Left lobe of liver (tissue), 2 donors: ENCODE measurements around the gene HMGN4. TPM values are rescaled to one million over a fixed set of nuclear protein-coding genes. Genes with fewer than 3 reads are reported as not detected.

Experiments used
- ATAC-seq: fragments of 200-7000 bp; cut with Tn5 transposase; one replicate; pipeline ENCODE4 v1.9.1; 2020; ENCODE audit warnings: mild to moderate bottlenecking, moderate library complexity
- DNase-seq: peaks from one replicate; pipeline ENCODE4 v3.0.0-alpha.2; 2020; ENCODE audit warnings: low spot score
- total RNA-seq: library from RNA; stranded (reverse); gene quantifications from one replicate; pipeline ENCODE4 v1.2.1, GENCODE V29; 2021
- donor health status: DM: no; HTN: no; CAD: no; lungs with moderate emphysema.
- donor health status: DM: no; HTN: yes; CAD: no.

The HMGN4 gene
- total RNA-seq, 1 donor from 2014 or later = 4.7 TPM

GRCh38 chr6:26575494-26575939 is 37.4 kb downstream of the HMGN4 start:
- DNase-seq (no peak), ATAC-seq (no peak)

GRCh38 chr6:26576407-26576843 is 38.3 kb downstream of the HMGN4 start:
- no peak for DNase-seq

GRCh38 chr6:26576929-26577719 is 39.0 kb downstream of the HMGN4 start:
- no peak for ATAC-seq
- no peak for DNase-seq

More at GRCh38 chr6:26576407-26576843, 38.3 kb downstream of the HMGN4 start:
- no peak for ATAC-seq

- ATAC-seq = no peak
- no peak for DNase-seq
These were observed 39.5 kb downstream of the HMGN4 start for GRCh38 chr6:26577720-26578072.

- DNase-seq = no peak
- ATAC-seq = no peak
These were observed 40.1 kb downstream of the HMGN4 start for GRCh38 chr6:26578279-26578678.

- DNase-seq = no peak
- no peak for ATAC-seq
These were observed 40.6 kb downstream of the HMGN4 start for GRCh38 chr6:26578741-26579140.

GRCh38 chr6:26581164-26581915 is 43.2 kb downstream of the HMGN4 start:
- DNase-seq (no peak), ATAC-seq (no peak)

- no peak for ATAC-seq
- no peak for DNase-seq
These were observed 50.8 kb downstream of the HMGN4 start for GRCh38 chr6:26588965-26589364.

GRCh38 chr6:26592649-26593048 is 54.5 kb downstream of the HMGN4 start:
- no peak for ATAC-seq

GRCh38 chr6:26593278-26594130 is 55.3 kb downstream of the HMGN4 start:
- DNase-seq = no peak
- ATAC-seq = no peak

More at GRCh38 chr6:26592649-26593048, 54.5 kb downstream of the HMGN4 start:
- no peak for DNase-seq

- ATAC-seq (no peak), DNase-seq (no peak)
These were observed 55.9 kb downstream of the HMGN4 start for GRCh38 chr6:26594131-26594498.

- no peak for DNase-seq
- ATAC-seq = no peak
These were observed 56.8 kb downstream of the HMGN4 start for GRCh38 chr6:26594730-26595632.

GRCh38 chr6:26595669-26596269 is 57.6 kb downstream of the HMGN4 start:
- peak; percentile 89 for ATAC-seq
- peak; percentile 91 for DNase-seq

Other genes with a start within 250 kb of the HMGN4 start
- 19.3 TPM for gene BTN3A2, start 173.2 kb upstream of the HMGN4 start, total RNA-seq
- 3.0 TPM for gene BTN2A2, start 155.3 kb upstream of the HMGN4 start, total RNA-seq
- gene BTN3A1, start 136.1 kb upstream of the HMGN4 start, total RNA-seq = 9.5 TPM
- gene BTN3A3, start 97.9 kb upstream of the HMGN4 start, total RNA-seq = 12.4 TPM
- gene BTN2A1, start 80.4 kb upstream of the HMGN4 start, total RNA-seq = 5.0 TPM
- not detected for gene BTN1A1, start 38.1 kb upstream of the HMGN4 start, total RNA-seq
- gene ABT1, start 58.6 kb downstream of the HMGN4 start, total RNA-seq = 7.3 TPM
- gene ZNF322, start 121.4 kb downstream of the HMGN4 start, total RNA-seq = 7.8 TPM